ENCODE results near the gene CDC73.

CDC73 gene

GRCh38 chr1:193303849-193304248, 182.0 kb downstream of the CDC73 start:
- DNase-seq: no peak

Measured in activated CD8-positive, alpha-beta memory T cell treated with anti-CD3 and anti-CD28 coated beads for 24 hours (primary cell).